Measurements from ENCODE around the gene CXCL11. TPM values are rescaled to one million over a fixed set of nuclear protein-coding genes. Genes with fewer than 3 reads are reported as not detected.

The CXCL11 gene
- total and polyA plus RNA-seq, 7 donors = 0.03 to 0.37 (median 0.15) TPM; not detected in 4

- no peaks in the 10 kb centered on the region for H3K36me3 ChIP-seq (ENCODE audit: insufficient read depth in 1 of 2, low read depth in 1 of 2)
- H3K9me3 ChIP-seq = no peaks in the 10 kb centered on the region
- no peaks in the 10 kb centered on the region for H3K27me3 ChIP-seq (ENCODE audit: insufficient read depth in 3 of 3, low read length in 2 of 3)
- peaks cover 25% of the 10 kb centered on the region for H3K4me1 ChIP-seq
- ATAC-seq = no peak
- WGBS, 3 donors = 32 to 43% (median 37%) methylated on average over 4 of the region's 4 CpGs
- intact Hi-C loops (cut with DNase I) = no loop called here
- peak overlapping the region; percentile 86 for H3K27ac ChIP-seq
- no peak for DNase-seq
- TF ChIP-seq CTCF (IDR thresholded peaks at IDR 0.05) = no peak
- peak overlapping the region; percentile 63 for H3K4me3 ChIP-seq
Measured at GRCh38 chr4:76074993-76075600, 39.2 kb upstream of the CXCL11 start.

GRCh38 chr4:76074468-76074867 lies 38.6 kb upstream of the CXCL11 start, which contains the start of gene ART3:
TSS of gene ART3 (plus strand) at chr4:76074709. CDS start at chr4:76075890, 1,181 bp downstream.
- WGBS, 3 donors = 12 to 19% (median 14%) methylated on average over 1 of the region's 1 CpG
- no peak for DNase-seq
- H3K9me3 ChIP-seq = no peaks in the 10 kb centered on the region
- TF ChIP-seq CTCF (IDR thresholded peaks at IDR 0.05) = no peak
- H3K27me3 ChIP-seq (ENCODE audit: insufficient read depth in 3 of 3, low read length in 2 of 3) = no peaks in the 10 kb centered on the region
- peak; percentile 78 to 85 (median 82) for ATAC-seq
- peak within 1 kb of the TSS; percentile 86 for H3K27ac ChIP-seq
- peak within 1 kb of the TSS; percentile 63 for H3K4me3 ChIP-seq
- no peaks in the 10 kb centered on the region for H3K36me3 ChIP-seq (ENCODE audit: insufficient read depth in 1 of 2, low read depth in 1 of 2)
- H3K4me1 ChIP-seq = peaks cover 22% of the 10 kb centered on the region
- intact Hi-C loops (cut with DNase I) = no loop called here

- no peak for ATAC-seq
Measured at GRCh38 chr4:76072760-76073159, 36.9 kb upstream of the CXCL11 start.

GRCh38 chr4:76067652-76068286 lies 31.9 kb upstream of the CXCL11 start:
- peak; percentile 92 for TF ChIP-seq CTCF (IDR thresholded peaks at IDR 0.05)
- Histone ChIP-seq H3K9me3 (no peaks in the 10 kb centered on the region), H3K27ac (no peak overlapping the region), H3K4me1 (peaks cover 7% of the 10 kb centered on the region), H3K4me3 (no peak overlapping the region), H3K27me3 (ENCODE audit: insufficient read depth in 3 of 3, low read length in 2 of 3) (no peaks in the 10 kb centered on the region), H3K36me3 (ENCODE audit: insufficient read depth in 1 of 2, low read depth in 1 of 2) (no peaks in the 10 kb centered on the region)
- intact Hi-C loops (cut with DNase I) = loop anchor here (1.0 to 10.0 kb wide), 3 partner anchors 69 to 153 kb away; no protein-coding TSS in a partner anchor
- ATAC-seq (peak; percentile 76 to 95 (median 88)), DNase-seq (peak; percentile 53 to 74)
- WGBS, 3 donors = 0 to 1% (median 0%) methylated on average over 2 of the region's 2 CpGs

More at GRCh38 chr4:76072760-76073159, 36.9 kb upstream of the CXCL11 start:
- TF ChIP-seq CTCF (IDR thresholded peaks at IDR 0.05) = no peak
- Histone ChIP-seq H3K9me3 (no peaks in the 10 kb centered on the region), H3K36me3 (ENCODE audit: insufficient read depth in 1 of 2, low read depth in 1 of 2) (no peaks in the 10 kb centered on the region), H3K27ac (peak overlapping the region; percentile 86), H3K27me3 (ENCODE audit: insufficient read depth in 3 of 3, low read length in 2 of 3) (no peaks in the 10 kb centered on the region), H3K4me3 (no peak overlapping the region), H3K4me1 (peaks cover 22% of the 10 kb centered on the region)
- intact Hi-C loops (cut with DNase I) = no loop called here
- DNase-seq = no peak
- WGBS, 3 donors = 64 to 77% (median 72%) methylated on average over 4 of the region's 4 CpGs

Measured in psoas muscle (tissue), 8 donors.